ENCODE results near the gene LY6G5C.

DNA sequence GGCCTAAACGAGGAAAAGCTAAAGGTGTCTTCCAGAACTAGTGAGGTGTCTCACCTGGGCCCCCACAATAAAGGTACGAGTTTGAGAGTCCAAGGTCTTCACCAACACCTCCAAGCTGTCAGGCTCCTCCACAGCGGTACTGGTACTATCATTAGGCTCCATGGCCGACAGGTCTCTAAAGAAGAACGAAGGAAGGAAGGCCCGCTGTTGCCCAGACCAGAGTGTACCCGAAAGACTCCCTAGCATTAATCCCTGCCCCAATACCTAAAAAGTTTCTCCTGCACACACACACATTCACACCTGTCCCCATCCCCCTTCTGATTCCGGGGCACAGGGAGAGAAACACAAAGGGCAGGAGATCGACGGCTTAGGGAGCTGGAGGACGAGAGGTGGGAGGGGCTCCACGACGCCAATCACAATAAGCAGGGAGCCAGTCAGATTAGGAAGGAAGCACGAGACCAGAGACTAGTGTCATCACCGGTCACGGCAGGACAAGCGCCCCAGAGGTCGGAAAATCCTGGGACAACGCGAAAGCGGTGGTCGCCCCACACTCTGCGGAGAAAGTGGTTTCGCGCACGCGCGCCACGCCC, 29.2 kb downstream of the LY6G5C start:
- TF ChIP-seq, protein P1, sequence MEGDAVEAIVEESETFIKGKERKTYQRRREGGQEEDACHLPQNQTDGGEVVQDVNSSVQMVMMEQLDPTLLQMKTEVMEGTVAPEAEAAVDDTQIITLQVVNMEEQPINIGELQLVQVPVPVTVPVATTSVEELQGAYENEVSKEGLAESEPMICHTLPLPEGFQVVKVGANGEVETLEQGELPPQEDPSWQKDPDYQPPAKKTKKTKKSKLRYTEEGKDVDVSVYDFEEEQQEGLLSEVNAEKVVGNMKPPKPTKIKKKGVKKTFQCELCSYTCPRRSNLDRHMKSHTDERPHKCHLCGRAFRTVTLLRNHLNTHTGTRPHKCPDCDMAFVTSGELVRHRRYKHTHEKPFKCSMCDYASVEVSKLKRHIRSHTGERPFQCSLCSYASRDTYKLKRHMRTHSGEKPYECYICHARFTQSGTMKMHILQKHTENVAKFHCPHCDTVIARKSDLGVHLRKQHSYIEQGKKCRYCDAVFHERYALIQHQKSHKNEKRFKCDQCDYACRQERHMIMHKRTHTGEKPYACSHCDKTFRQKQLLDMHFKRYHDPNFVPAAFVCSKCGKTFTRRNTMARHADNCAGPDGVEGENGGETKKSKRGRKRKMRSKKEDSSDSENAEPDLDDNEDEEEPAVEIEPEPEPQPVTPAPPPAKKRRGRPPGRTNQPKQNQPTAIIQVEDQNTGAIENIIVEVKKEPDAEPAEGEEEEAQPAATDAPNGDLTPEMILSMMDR (IDR thresholded peaks at IDR 0.05; ENCODE audit: insufficient read depth, low read depth, low read length): no peak
- no peak for TF ChIP-seq EZH2 (IDR thresholded peaks at IDR 0.05; ENCODE audit: insufficient read depth, low read length)
